Measurements from ENCODE around the gene SLC29A3. TPM values are rescaled to one million over a fixed set of nuclear protein-coding genes. Genes with fewer than 3 reads are reported as not detected.

Gene SLC29A3
- total and polyA plus RNA-seq, 2 of the 8 experiments (the other 6 are each of a cell fraction or from before 2014, with no cell fraction given): 14.0 to 24.6 TPM

- Histone ChIP-seq H4K20me1 (replicated peaks in 1 of 2; ENCODE audit: control insufficient read depth in 1 of 2, insufficient read depth in 2 of 2, low read length in 2 of 2) (peaks cover 3 to 4% of the 10 kb centered on the region in 2 experiments), H3K23ac (ENCODE audit: insufficient read length) (no peak overlapping the region), H2BK120ac (replicated peaks; ENCODE audit: low read depth, low read length) (no peak overlapping the region), H3K79me2 (ENCODE audit: control insufficient read depth in 1 of 2, insufficient read depth in 2 of 2, low read length in 2 of 2) (no peaks in the 10 kb centered on the region), H3K27ac (ENCODE audit: low read depth, low read length) (no peak overlapping the region), H4K91ac (replicated peaks; ENCODE audit: insufficient read length, low read length) (no peak overlapping the region), H2AFZ (ENCODE audit: low read length) (no peak overlapping the region), H2BK12ac (ENCODE audit: low read depth, low read length) (no peak overlapping the region), H3K4me3 (ENCODE audit: extremely low read depth in 1 of 4, insufficient read depth in 2 of 4, low read depth in 3 of 4, low read length in 4 of 4) (no peak overlapping the region), H2AK5ac (ENCODE audit: low read depth, low read length) (no peak overlapping the region), H3K4ac (replicated peaks; ENCODE audit: insufficient read length, low read depth, low read length) (no peak overlapping the region), H3K36me3 (ENCODE audit: control insufficient read depth in 2 of 4, insufficient read depth in 4 of 4, low read length in 3 of 4) (peaks cover 10 to 49% (median 37%) of the 10 kb centered on the region in 4 experiments; a peak in 7 of 8 replicates), H3K27me3 (replicated peaks in 1 of 4; ENCODE audit: control insufficient read depth in 3 of 4, extremely low read depth in 1 of 4, insufficient read depth in 3 of 4, low read length in 3 of 4) (no peaks in the 10 kb centered on the region), H3K14ac (ENCODE audit: insufficient read length) (no peak overlapping the region), H2BK20ac (ENCODE audit: low read length) (no peak overlapping the region), H4K5ac (ENCODE audit: insufficient read length, low read depth, low read length) (no peak overlapping the region), H3K4me1 (replicated peaks in 1 of 4; ENCODE audit: control insufficient read depth in 3 of 4, insufficient read depth in 4 of 4, low read length in 3 of 4) (no peaks in the 10 kb centered on the region), H2BK15ac (ENCODE audit: low read length) (no peak overlapping the region), H2BK5ac (ENCODE audit: low read depth, low read length) (no peak overlapping the region), H3K9ac (replicated peaks in 1 of 4; ENCODE audit: extremely low read depth in 1 of 4, low read depth in 3 of 4, low read length in 3 of 4) (no peak overlapping the region), H3K9me3 (ENCODE audit: insufficient read depth in 2 of 2, low read depth in 1 of 2, low read length in 1 of 2) (no peaks in the 10 kb centered on the region), H3K4me2 (ENCODE audit: insufficient read depth in 1 of 2, low read depth in 2 of 2, low read length in 2 of 2) (no peak overlapping the region), H3K18ac (ENCODE audit: extremely low read depth, low read length) (no peak overlapping the region), H3K23me2 (ENCODE audit: low read depth, low read length) (peaks cover 2% of the 10 kb centered on the region; the same call in 1 of the 2 replicates), H3K79me1 (ENCODE audit: low read depth, low read length) (no peaks in the 10 kb centered on the region), H4K8ac (ENCODE audit: extremely low read depth, insufficient read depth, low read length) (no peak overlapping the region), H3K56ac (replicated peaks; ENCODE audit: insufficient read length, low read depth, low read length) (no peak overlapping the region)
- no peak for FAIRE-seq
- 92% methylated on average over 9 of the region's 9 CpGs; no CpG with 5 or more reads in 1 of the 2 experiments for WGBS, 2 experiments (ENCODE audit: extremely low coverage in 1 of 2, insufficient coverage in 1 of 2, insufficient read length in 1 of 2, insufficient replicate concordance in 2 of 2, low coverage in 1 of 2, low lambda C conversion rate in 2 of 2, missing lambda C conversion rate in 1 of 2)
- POLR2A ChIA-PET (ENCODE audit: partially characterized antibody): no interaction called here
- TF ChIP-seq SIN3A (conservative IDR thresholded peaks at IDR 0.05 in 1 of 2, IDR thresholded peaks at IDR 0.05 in 1 of 2; ENCODE audit: low read depth in 1 of 2, low read length in 2 of 2): no peak
- no peak for DNase-seq (ENCODE audit: low read depth in 1 of 2, low spot score in 2 of 2)
- CTCF ChIA-PET (ENCODE audit: partially characterized antibody): interaction anchor here (1.4 to 5.3 kb wide), 4 partner anchors 7 to 25 kb away, joined by 3 to 35 read pairs (median 13); no protein-coding TSS in a partner anchor
Measured at GRCh38 chr10:71295641-71296040, 23.4 kb upstream of the SLC29A3 start.

Data from H1 (cell line).